Heart left ventricle (tissue), 16 donors: Measurements from ENCODE around the gene CENPX. TPM values are rescaled to one million over a fixed set of nuclear protein-coding genes. Genes with fewer than 3 reads are reported as not detected.
"Not testable (repeated sequence)": the region's sequence is repeated elsewhere in the genome, so short reads cannot be mapped to it uniquely, and the experiment has no call there.

Experiments used
- ATAC-seq, 4 donors: fragments of 200-7000 bp; cut with Tn5 transposase; one replicate each; pipeline ENCODE4 v1.9.1; 2020 to 2022; ENCODE audit warnings: moderate library complexity in 4 of 4, mild to moderate bottlenecking in 3 of 4, moderate number of reproducible peaks in 1 of 4
- DNase-seq, 5 donors: peaks; one replicate each; pipeline ENCODE4 v3.0.0-alpha.2; 2020
- H3K27ac ChIP-seq, 12 donors: fragments of 200-600 bp; sonication (generic) in 4 of 12; one replicate each; pipeline versions ENCODE4 v1.5.0 to v1.8.0; 2016 to 2022; ENCODE audit warnings: mild to moderate bottlenecking in 2 of 12
- H3K27me3 ChIP-seq, 9 donors: fragments of 200-600 bp; sonication (generic) in 2 of 9; one replicate each; pipeline versions ENCODE4 v1.5.1 to v1.8.0; 2016 to 2022; ENCODE audit warnings: mild to moderate bottlenecking in 3 of 9
- H3K36me3 ChIP-seq, 9 donors: fragments of 200-600 bp; sonication (generic) in 2 of 9; one replicate each; pipeline versions ENCODE4 v1.5.0 to v1.8.0; 2018 to 2022; ENCODE audit warnings: mild to moderate bottlenecking in 2 of 9
- H3K4me1 ChIP-seq, 12 donors: fragments of 200-600 bp; sonication (generic) in 4 of 12; one replicate each; pipeline versions ENCODE4 v1.5.0 to v1.8.0; 2016 to 2022; ENCODE audit warnings: mild to moderate bottlenecking in 3 of 12
- H3K4me3 ChIP-seq, 12 donors: fragments of 200-600 bp; sonication (generic) in 4 of 12; one replicate each; pipeline versions ENCODE4 v1.5.0 to v1.8.0; 2017 to 2022; ENCODE audit warnings: mild to moderate bottlenecking in 9 of 12, moderate library complexity in 4 of 12
- H3K9me3 ChIP-seq, 12 donors: fragments of 200-600 bp; sonication (generic) in 4 of 12; one replicate each; pipeline versions ENCODE4 v1.5.0 to v1.8.0; 2016 to 2022; ENCODE audit warnings: mild to moderate bottlenecking in 1 of 12
- POLR2A ChIP-seq, 2 donors: fragments of 450-650 bp; IDR thresholded peaks; one replicate each; pipeline ENCODE4 v1.6.1; 2017; ENCODE audit warnings: antibody characterized with exemption in 2 of 2, mild to moderate bottlenecking in 2 of 2, moderate library complexity in 2 of 2
- WGBS, 4 donors: extraction: QIAGEN DNeasy Blood & Tissue Kit in 2 of 4; methylation state at CpG; one replicate each; pipeline versions ENCODE4 v1.1.5 to v1.1.7; 2013 to 2018; 5-methylcytosine and 5-hydroxymethylcytosine counted together
- intact Hi-C, 10 donors: fragments of 100-400 bp; cut with DNase I; formaldehyde crosslinking; loops; one replicate each; pipeline versions ENCODE4 v1.11.1 to v1.14.2; 2022
- polyA plus RNA-seq, 2 donors: library from polyadenylated mRNA; stranded (reverse); fragments of 200-250 nt; gene quantifications; one replicate each; pipeline ENCODE4 v1.2.3, GENCODE V29; 2013
- total RNA-seq, 9 donors: library from RNA; depleted of rRNA in 2 of 9; stranded (reverse); fragments of >200 nt in 2 of 9; fragmentation: NEBNext Ultra II Directional in 3 of 9; extraction: Animal tissue kit (Norgen Biotek cat#: 25700) in 3 of 9; gene quantifications; one replicate each; pipeline versions ENCODE4 v1.1.0 to v1.2.4, GENCODE V29; 2016 to 2023
- TF ChIP-seq, protein P1 (sequence below), 12 donors: fragments of 200-600 bp; sonication (generic) in 4 of 12; IDR thresholded peaks; one replicate each; pipeline versions ENCODE4 v1.5.0 to v1.8.0; 2018 to 2022; ENCODE audit warnings: antibody characterized with exemption in 12 of 12, mild to moderate bottlenecking in 5 of 12
- donor health status: ischemic (EF 13 %, LVEDD 7.1; RV severe dilation, severe dysfunction).
- donor health status: healthy with polysubstance abuse.
- donor health status: DM: no; HTN: yes; CAD: no.
- donor health status: DM: no; HTN: no; CAD: no.
- donor health status: ischemic (EF 25% LVEDD 6.9; RV normal size, moderate dysfunction).
- donor health status: ischemic (EF 25% LVEDD 5.7; RV mildly dilated, moderate dysfunction).
- donor health status: healthy.
- donor health status: DM: yes; HTN: yes; CAD: no.
- donor health status: ischemic (EF 35%, LVEDD 5.7; RV mildly dilated, moderate dysfunction).
- donor health status: nonischemic (EF 11% LVEDD 7.7; RV severe dilation, severe dysfunction).
- donor health status: DM: yes; HTN: yes; CAD: no.
- donor health status: PGD.
- donor health status: ischemic (EF 29% LVEDD 5.4; RV normal size, mild dysfunction).
- donor health status: nonischemic (EF 23%, LVEDD 6.1; RV moderate dilation, normal function).

Gene CENPX
- total and polyA plus RNA-seq, 11 donors, result 16.8 to 126 (median 29.2) TPM

DNA sequence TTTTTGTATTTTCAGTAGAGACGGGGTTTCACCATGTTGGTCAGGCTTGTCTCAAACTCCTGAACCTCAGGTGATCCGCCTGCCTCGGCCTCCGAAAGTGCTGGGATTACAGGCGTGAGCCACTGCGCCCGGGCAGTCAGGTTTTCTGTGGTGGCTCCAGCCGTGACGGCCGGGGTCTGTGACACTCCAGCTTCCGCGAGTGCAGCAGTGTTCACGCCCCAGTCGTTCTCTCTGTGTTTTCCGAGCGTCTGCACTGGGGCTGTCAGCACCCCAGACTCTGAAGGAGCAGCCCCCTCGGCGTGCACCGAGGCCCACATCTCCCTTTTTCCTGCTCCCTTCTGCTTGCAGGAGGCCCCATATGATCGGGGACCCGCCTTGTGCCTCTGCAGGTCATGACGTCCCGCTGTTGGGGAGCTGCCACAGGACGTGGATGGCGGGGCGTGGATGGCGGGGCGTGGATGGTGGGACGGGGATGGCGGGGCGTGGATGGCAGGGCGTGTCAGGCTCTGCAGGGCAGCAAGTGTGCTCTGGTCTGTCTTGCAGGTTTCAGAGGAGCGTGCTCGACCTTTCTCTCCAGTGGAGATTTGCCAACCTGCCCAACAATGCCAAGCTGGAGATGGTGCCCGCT, 39.6 kb downstream of the CENPX start:
- TF ChIP-seq POLR2A (IDR thresholded peaks at IDR 0.05), result no peak
- TF ChIP-seq, protein P1, sequence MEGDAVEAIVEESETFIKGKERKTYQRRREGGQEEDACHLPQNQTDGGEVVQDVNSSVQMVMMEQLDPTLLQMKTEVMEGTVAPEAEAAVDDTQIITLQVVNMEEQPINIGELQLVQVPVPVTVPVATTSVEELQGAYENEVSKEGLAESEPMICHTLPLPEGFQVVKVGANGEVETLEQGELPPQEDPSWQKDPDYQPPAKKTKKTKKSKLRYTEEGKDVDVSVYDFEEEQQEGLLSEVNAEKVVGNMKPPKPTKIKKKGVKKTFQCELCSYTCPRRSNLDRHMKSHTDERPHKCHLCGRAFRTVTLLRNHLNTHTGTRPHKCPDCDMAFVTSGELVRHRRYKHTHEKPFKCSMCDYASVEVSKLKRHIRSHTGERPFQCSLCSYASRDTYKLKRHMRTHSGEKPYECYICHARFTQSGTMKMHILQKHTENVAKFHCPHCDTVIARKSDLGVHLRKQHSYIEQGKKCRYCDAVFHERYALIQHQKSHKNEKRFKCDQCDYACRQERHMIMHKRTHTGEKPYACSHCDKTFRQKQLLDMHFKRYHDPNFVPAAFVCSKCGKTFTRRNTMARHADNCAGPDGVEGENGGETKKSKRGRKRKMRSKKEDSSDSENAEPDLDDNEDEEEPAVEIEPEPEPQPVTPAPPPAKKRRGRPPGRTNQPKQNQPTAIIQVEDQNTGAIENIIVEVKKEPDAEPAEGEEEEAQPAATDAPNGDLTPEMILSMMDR (IDR thresholded peaks at IDR 0.05), result no peak
- no peaks in the 10 kb centered on the region for H3K27me3 ChIP-seq
- no peak for ATAC-seq
- no peak overlapping the region for H3K27ac ChIP-seq
- H3K9me3 ChIP-seq, result no peaks in the 10 kb centered on the region
- peaks cover 0 to 11% (median 8%) of the 10 kb centered on the region in 12 donors for H3K4me1 ChIP-seq
- WGBS, 4 donors, result 93 to 94% (median 94%) methylated on average over 35 of the region's 35 CpGs
- intact Hi-C loops, result no loop called here
- peaks cover 0 to 57% (median 35%) of the 10 kb centered on the region in 9 donors for H3K36me3 ChIP-seq
- H3K4me3 ChIP-seq, result no peak overlapping the region
- DNase-seq, result no peak

- H3K27ac ChIP-seq, intact Hi-C loops, H3K4me3 ChIP-seq, H3K9me3 ChIP-seq, ATAC-seq, H3K27me3 ChIP-seq, DNase-seq: not testable (repeated sequence)
- H3K36me3 ChIP-seq, result peaks cover 0 to 50% (median 32%) of the 10 kb centered on the region in 9 donors
- 96 to 98% (median 97%) methylated on average over 12 of the region's 12 CpGs for WGBS, 4 donors
- H3K4me1 ChIP-seq, result peaks cover 0 to 19% (median 13%) of the 10 kb centered on the region in 12 donors
Observed at GRCh38 chr17:81981511-81981910, 41.2 kb downstream of the CENPX start.

DNA sequence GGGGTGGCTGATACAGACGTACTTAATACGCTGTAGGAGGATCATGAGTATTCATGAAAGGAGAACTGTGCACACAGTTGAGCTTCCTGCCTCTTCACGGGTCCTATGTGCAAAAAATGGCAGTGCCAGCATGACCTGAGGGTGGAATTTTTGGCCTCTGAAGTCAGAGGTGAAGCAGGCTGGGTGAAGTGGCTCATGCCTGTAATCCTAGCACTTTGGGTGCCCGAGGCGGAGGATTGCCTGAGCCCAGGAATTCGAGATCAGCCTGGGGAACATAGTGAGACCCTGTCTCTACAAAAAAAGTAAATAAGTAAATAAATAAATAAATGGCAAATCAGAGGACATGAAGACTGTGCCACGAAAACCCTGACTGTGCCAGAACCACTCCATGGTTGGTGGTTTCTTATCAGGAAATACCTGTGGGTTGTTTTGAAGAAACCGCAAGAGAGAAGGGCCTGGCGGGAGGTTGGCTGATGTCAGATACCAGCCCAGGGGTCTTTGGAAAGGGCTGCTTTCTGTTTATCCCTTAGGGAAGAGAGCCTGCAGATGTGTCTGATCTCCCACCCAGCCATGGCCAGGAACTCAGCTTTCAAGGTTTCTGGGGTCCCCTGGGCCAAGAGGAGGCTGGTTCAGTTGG, 41.9 kb downstream of the CENPX start:
- H3K4me1 ChIP-seq, result peaks cover 0 to 21% (median 14%) of the 10 kb centered on the region in 12 donors
- H3K4me3 ChIP-seq, result no peak overlapping the region
- ATAC-seq (no peak), DNase-seq (no peak)
- no peak overlapping the region for H3K27ac ChIP-seq
- peaks cover 0 to 43% (median 25%) of the 10 kb centered on the region in 9 donors for H3K36me3 ChIP-seq
- TF ChIP-seq, protein P1 (IDR thresholded peaks at IDR 0.05), result no peak
- no peak for TF ChIP-seq POLR2A (IDR thresholded peaks at IDR 0.05)
- intact Hi-C loops, result no loop called here
- no peaks in the 10 kb centered on the region for H3K27me3 ChIP-seq
- H3K9me3 ChIP-seq, result no peaks in the 10 kb centered on the region
- 75 to 84% (median 82%) methylated on average over 9 of the region's 9 CpGs for WGBS, 4 donors

- no peaks in the 10 kb centered on the region for H3K9me3 ChIP-seq
- DNase-seq, result no peak
- H3K27me3 ChIP-seq, result no peaks in the 10 kb centered on the region
- no peak overlapping the region for H3K4me3 ChIP-seq
- peaks cover 0 to 36% (median 18%) of the 10 kb centered on the region in 9 donors for H3K36me3 ChIP-seq
- TF ChIP-seq, protein P1 (IDR thresholded peaks at IDR 0.05), result no peak
- no peak for TF ChIP-seq POLR2A (IDR thresholded peaks at IDR 0.05)
- no peak overlapping the region for H3K27ac ChIP-seq
- ATAC-seq, result no peak
- intact Hi-C loops, result no loop called here
- 95 to 98% (median 96%) methylated on average over 4 of the region's 4 CpGs for WGBS, 4 donors
- H3K4me1 ChIP-seq, result peaks cover 0 to 21% (median 14%) of the 10 kb centered on the region in 12 donors
Observed at GRCh38 chr17:81980122-81980521, 42.6 kb downstream of the CENPX start.
